HG03457 (cell line): Measurements from ENCODE around the gene MRPL36.
"Not testable (repeated sequence)": the region's sequence is repeated elsewhere in the genome, so short reads cannot be mapped to it uniquely, and the experiment has no call there.

ENCODE experiments used
- ATAC-seq: cut with Tn5 transposase; IDR thresholded peaks from one replicate; pipeline ENCODE4 v1.9.1; 2021; ENCODE audit warnings: moderate number of reproducible peaks; ENCODE audit not compliant: unreplicated experiment

Gene MRPL36

GRCh38 chr5:1815881-1816292 lies 16.2 kb upstream of the MRPL36 start:
- ATAC-seq: no peak

- ATAC-seq: no peak
Measured at GRCh38 chr5:1815071-1815786, 15.6 kb upstream of the MRPL36 start.

GRCh38 chr5:1814183-1815020 lies 14.8 kb upstream of the MRPL36 start:
- ATAC-seq: no peak

GRCh38 chr5:1810581-1811101 lies 11.0 kb upstream of the MRPL36 start:
- no peak for ATAC-seq

GRCh38 chr5:1809416-1810035 lies 9.9 kb upstream of the MRPL36 start:
- no peak for ATAC-seq

GRCh38 chr5:1808439-1808838 lies 8.8 kb upstream of the MRPL36 start:
- no peak for ATAC-seq

GRCh38 chr5:1807451-1808185 lies 8.0 kb upstream of the MRPL36 start:
- ATAC-seq: no peak

- no peak for ATAC-seq
Measured at GRCh38 chr5:1806974-1807373, 7.3 kb upstream of the MRPL36 start.

GRCh38 chr5:1806199-1806598 lies 6.6 kb upstream of the MRPL36 start:
- no peak for ATAC-seq

- ATAC-seq: no peak
Measured at GRCh38 chr5:1805736-1806135, 6.1 kb upstream of the MRPL36 start.

GRCh38 chr5:1805326-1805725 lies 5.7 kb upstream of the MRPL36 start:
- ATAC-seq: no peak

- ATAC-seq: no peak
Measured at GRCh38 chr5:1804001-1804690, 4.5 kb upstream of the MRPL36 start.

GRCh38 chr5:1803192-1803591 lies 3.6 kb upstream of the MRPL36 start:
- no peak for ATAC-seq

- ATAC-seq: no peak
Measured at GRCh38 chr5:1801967-1802295, 2.3 kb upstream of the MRPL36 start.

- peak; percentile 34 for ATAC-seq
Measured at GRCh38 chr5:1801222-1801966, 1.8 kb upstream of the MRPL36 start, which contains the start of gene NDUFS6. NDUFS6 (plus strand) TSS chr5:1801407; CDS start chr5:1801418, 11 bp downstream.

GRCh38 chr5:1800472-1801221 lies 1.0 kb upstream of the MRPL36 start:
- peak; percentile 21 for ATAC-seq

GRCh38 chr5:1799110-1799601 lies 481 bp downstream of the MRPL36 start:
- ATAC-seq: peak; percentile 16

- not testable (repeated sequence) for ATAC-seq
Measured at GRCh38 chr5:1798589-1798988, 1.0 kb downstream of the MRPL36 start.

GRCh38 chr5:1797855-1798254 lies 1.8 kb downstream of the MRPL36 start:
- no peak for ATAC-seq
